ENCODE results near the gene GALP.
"Not testable (repeated sequence)": the region's sequence is repeated elsewhere in the genome, so short reads cannot be mapped to it uniquely, and the experiment has no call there.

GALP gene

GRCh38 chr19:56147307-56147706, 28.5 kb upstream of the GALP start:
- TF ChIP-seq, protein P1, sequence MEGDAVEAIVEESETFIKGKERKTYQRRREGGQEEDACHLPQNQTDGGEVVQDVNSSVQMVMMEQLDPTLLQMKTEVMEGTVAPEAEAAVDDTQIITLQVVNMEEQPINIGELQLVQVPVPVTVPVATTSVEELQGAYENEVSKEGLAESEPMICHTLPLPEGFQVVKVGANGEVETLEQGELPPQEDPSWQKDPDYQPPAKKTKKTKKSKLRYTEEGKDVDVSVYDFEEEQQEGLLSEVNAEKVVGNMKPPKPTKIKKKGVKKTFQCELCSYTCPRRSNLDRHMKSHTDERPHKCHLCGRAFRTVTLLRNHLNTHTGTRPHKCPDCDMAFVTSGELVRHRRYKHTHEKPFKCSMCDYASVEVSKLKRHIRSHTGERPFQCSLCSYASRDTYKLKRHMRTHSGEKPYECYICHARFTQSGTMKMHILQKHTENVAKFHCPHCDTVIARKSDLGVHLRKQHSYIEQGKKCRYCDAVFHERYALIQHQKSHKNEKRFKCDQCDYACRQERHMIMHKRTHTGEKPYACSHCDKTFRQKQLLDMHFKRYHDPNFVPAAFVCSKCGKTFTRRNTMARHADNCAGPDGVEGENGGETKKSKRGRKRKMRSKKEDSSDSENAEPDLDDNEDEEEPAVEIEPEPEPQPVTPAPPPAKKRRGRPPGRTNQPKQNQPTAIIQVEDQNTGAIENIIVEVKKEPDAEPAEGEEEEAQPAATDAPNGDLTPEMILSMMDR (IDR thresholded peaks at IDR 0.05; ENCODE audit: low read depth, low read length, missing control alignments): no peak
- no peak overlapping the region for H3K4me3 ChIP-seq (replicated peaks; ENCODE audit: low read depth, low read length)
- no peak for DNase-seq (ENCODE audit: extremely low read depth, low read depth)

DNA sequence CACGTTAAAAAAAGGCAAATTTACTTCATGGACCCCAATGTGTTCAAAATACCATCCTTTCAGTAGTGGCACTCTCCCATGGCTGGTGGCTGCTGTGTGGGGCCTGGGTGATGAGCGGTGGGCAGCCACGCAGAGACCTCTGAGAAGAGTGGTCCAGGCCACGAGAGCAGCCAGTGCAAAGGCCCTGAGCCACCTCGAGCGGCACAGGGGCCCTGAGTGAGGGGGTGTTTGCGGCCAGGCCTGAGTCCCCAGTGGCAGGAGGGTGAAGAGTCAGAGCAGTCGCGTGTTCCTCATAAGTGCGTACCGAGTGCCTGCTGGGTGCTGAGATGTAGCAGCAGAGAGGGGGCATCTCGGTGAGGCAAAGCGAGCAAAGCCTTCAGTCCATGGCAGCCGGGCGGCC, 27.7 kb upstream of the GALP start:
- no peak for DNase-seq (ENCODE audit: extremely low read depth, low read depth)
- TF ChIP-seq, protein P1 (IDR thresholded peaks at IDR 0.05; ENCODE audit: low read depth, low read length, missing control alignments): no peak

GRCh38 chr19:56148955-56149655, 26.7 kb upstream of the GALP start:
- not testable (repeated sequence) for DNase-seq (ENCODE audit: extremely low read depth, low read depth); H3K4me3 ChIP-seq (replicated peaks; ENCODE audit: low read depth, low read length)

More for the DNA sequence above, 27.7 kb upstream of the GALP start:
- H3K4me3 ChIP-seq (replicated peaks; ENCODE audit: low read depth, low read length): no peak overlapping the region

DNA sequence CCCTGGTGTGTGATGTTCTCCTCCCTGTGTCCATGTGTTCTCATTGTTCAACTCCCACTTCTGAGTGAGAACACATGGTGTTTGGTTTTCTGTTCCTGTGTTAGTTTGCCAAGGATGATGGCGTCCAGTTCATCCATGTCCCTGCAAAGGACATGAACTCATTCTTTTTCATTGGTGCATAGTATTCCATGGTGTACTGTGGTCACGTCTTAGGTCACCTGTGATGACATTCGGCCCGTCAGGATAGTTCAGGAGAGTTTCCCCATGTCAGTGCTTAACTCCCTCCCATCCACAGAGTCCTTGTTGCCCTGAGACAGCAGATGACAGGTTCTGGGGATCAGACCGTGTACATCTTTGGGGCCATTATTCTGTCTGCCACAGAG, 26.2 kb upstream of the GALP start:
- no peak for DNase-seq (ENCODE audit: extremely low read depth, low read depth)
- no peak overlapping the region for H3K4me3 ChIP-seq (replicated peaks; ENCODE audit: low read depth, low read length)
- TF ChIP-seq, protein P1 (IDR thresholded peaks at IDR 0.05; ENCODE audit: low read depth, low read length, missing control alignments): no peak

GRCh38 chr19:56150358-56150757, 25.4 kb upstream of the GALP start:
- H3K4me3 ChIP-seq (replicated peaks; ENCODE audit: low read depth, low read length): no peak overlapping the region
- TF ChIP-seq, protein P1 (IDR thresholded peaks at IDR 0.05; ENCODE audit: low read depth, low read length, missing control alignments): no peak
- DNase-seq (ENCODE audit: extremely low read depth, low read depth): no peak

DNA sequence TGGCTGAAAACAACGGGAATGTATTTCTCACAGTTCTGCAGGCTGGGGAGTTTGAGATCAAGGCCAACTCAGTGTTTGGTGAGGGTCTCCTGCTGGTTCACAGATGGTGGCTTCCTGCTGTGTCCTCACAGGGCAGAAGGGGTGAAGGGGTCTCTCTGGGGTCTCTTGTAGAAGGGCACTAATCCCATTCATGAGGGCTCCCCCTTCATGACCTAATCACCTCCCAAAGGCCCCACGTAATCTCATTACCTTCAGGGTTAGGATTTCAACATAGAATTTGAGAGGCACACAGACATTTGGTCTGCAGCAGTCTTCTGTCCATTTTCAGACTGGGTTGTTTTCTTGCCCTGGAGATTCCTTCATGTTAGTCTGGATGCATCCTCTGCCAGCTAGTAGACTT, 23.2 kb upstream of the GALP start:
- H3K4me3 ChIP-seq (replicated peaks; ENCODE audit: low read depth, low read length): no peak overlapping the region
- TF ChIP-seq, protein P1 (IDR thresholded peaks at IDR 0.05; ENCODE audit: low read depth, low read length, missing control alignments): no peak
- DNase-seq (ENCODE audit: extremely low read depth, low read depth): no peak

- H3K4me3 ChIP-seq (replicated peaks; ENCODE audit: low read depth, low read length): no peak overlapping the region
- TF ChIP-seq, protein P1 (IDR thresholded peaks at IDR 0.05; ENCODE audit: low read depth, low read length, missing control alignments): no peak
- DNase-seq (ENCODE audit: extremely low read depth, low read depth): no peak
These were observed 22.3 kb upstream of the GALP start for GRCh38 chr19:56153507-56153906.

All from HFF-Myc (cell line).